ENCODE data around the gene NRN1. TPM values are rescaled to one million over a fixed set of nuclear protein-coding genes. Genes with fewer than 3 reads are reported as not detected.

NRN1 gene
- total RNA-seq, 2 experiments from 2014 or later, result 1.00 to 1.3 TPM

DNA sequence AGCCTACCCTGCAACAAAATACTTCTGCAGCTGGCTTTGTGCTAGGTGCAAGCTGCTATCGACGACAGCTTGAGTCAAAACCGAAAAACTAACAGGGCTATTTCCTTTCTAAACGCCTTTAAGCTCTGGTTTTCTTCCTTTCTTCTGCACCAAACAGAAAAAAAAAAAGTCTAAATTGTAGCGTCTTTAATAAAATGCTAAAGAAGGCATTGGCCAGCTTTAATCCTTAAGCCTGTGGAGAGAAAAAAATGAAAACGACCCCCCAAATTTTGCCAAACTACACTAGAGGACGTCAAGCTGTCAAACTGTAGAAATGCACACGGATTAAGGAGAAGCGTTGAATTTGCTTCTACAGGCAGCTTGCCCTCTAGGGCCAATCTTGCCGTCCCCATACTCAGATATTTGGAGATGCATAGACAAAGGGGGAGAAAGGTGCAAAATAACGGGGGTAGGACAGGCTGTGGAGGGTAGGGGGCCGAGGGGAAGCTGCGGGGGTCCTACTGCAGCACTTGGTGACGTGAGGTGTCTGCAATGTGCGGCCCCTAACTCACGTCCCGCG lies 1.4 kb upstream of the NRN1 start:
- peaks cover 11% of the 10 kb centered on the region for H3K36me3 Mint-ChIP-seq
- H3K9me3 Mint-ChIP-seq, result no peaks in the 10 kb centered on the region
- H3K4me3 Mint-ChIP-seq, result peak overlapping the region; percentile 73
- H3K27ac Mint-ChIP-seq, result no peak overlapping the region
- intact Hi-C loops (cut with micrococcal nuclease), result loop anchor here (1.0 to 10.0 kb wide), 7 partner anchors 12 to 1231 kb away; partner anchors contain the start of gene CDYL
- peaks cover 35% of the 10 kb centered on the region for H3K4me1 Mint-ChIP-seq (ENCODE audit: low read depth)
- ChIA-PET CTCF (interaction anchor here (0.7 to 2.6 kb wide), 7 partner anchors 10 to 539 kb away, joined by 3 to 7 read pairs (median 4); no protein-coding TSS in a partner anchor), POLR2A (no interaction called here)
- no peak for DNase-seq
- H3K27me3 Mint-ChIP-seq, result peaks cover 54% of the 10 kb centered on the region

DNA sequence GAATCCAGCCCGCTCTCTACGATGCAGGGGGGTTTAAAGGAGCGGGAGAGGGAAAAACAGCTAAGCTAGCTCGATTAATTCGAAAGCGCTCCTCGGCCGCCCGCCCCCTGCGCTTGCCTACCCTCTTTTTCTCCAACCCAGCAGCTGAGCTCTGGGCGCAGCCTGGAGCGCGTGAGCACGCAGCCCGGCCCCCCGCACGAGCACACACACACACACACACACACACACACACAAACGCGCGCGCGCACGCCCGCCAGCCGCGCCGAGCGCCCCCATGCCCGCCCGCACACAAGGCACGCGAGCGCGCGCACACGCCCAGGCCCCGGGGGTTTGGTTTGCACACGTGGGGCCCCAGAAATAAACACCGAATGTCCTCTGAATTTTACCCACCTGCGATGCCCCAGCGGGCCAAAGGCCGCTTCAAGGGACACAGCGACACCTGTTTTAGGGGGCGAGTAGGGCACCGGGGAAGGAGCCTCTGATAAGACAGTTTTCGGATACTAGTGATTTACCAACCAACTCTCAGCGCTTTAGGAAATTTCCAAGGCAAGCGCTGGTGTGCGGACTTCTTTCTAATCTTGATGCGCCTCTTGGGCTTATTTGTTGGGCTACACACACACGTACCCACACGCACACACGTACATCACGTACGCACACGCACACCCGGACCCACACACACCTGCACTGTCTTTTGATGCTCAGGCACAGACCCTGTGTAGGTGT lies 802 bp upstream of the NRN1 start:
- DNase-seq, result peak; percentile 55
- ChIA-PET POLR2A (interaction anchor here (1.3 kb wide), 1 partner anchor 13 kb away, joined by 5 read pairs; no protein-coding TSS in a partner anchor), CTCF (interaction anchor here (0.6 to 2.6 kb wide), 8 partner anchors 10 to 1167 kb away, joined by 3 to 7 read pairs (median 4); no protein-coding TSS in a partner anchor)
- Mint-ChIP-seq H3K4me1 (ENCODE audit: low read depth) (peaks cover 42% of the 10 kb centered on the region), H3K27ac (no peak overlapping the region), H3K27me3 (peaks cover 59% of the 10 kb centered on the region), H3K4me3 (peak overlapping the region; percentile 73), H3K9me3 (no peaks in the 10 kb centered on the region), H3K36me3 (peaks cover 14% of the 10 kb centered on the region)
- intact Hi-C loops (cut with micrococcal nuclease), result loop anchor here (1.0 to 10.0 kb wide), 7 partner anchors 11 to 1230 kb away; partner anchors contain the start of gene CDYL

DNA sequence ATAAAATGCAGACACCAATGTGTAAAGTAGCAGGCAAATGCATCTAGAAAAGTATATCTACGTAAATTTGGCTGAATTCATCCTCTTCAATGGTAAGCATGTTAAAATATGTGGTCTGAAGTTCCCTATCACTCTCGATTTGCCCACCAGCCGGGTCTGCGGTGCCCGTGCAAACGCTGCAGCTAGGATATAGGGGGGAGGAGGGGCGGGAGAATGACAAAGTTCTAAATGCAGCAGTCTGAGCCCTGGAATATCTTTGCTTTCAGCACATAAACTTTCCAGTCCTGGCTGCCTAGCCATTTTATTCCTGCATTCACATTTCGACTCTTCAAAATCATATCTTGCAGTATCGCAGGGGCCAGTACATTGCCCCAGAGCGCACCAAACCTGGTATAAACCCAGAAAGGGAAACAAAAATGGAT lies 708 bp downstream of the NRN1 start:
- Mint-ChIP-seq H3K27ac (no peak overlapping the region), H3K36me3 (peaks cover 14% of the 10 kb centered on the region), H3K27me3 (peaks cover 70% of the 10 kb centered on the region), H3K4me1 (ENCODE audit: low read depth) (peaks cover 47% of the 10 kb centered on the region), H3K4me3 (no peak overlapping the region), H3K9me3 (no peaks in the 10 kb centered on the region)
- intact Hi-C loops (cut with micrococcal nuclease), result loop anchor here (5.0 to 10.0 kb wide), 6 partner anchors 191 to 1229 kb away; partner anchors contain the start of gene CDYL
- POLR2A ChIA-PET, result no interaction called here
- CTCF ChIA-PET, result no interaction called here
- no peak for DNase-seq

DNA sequence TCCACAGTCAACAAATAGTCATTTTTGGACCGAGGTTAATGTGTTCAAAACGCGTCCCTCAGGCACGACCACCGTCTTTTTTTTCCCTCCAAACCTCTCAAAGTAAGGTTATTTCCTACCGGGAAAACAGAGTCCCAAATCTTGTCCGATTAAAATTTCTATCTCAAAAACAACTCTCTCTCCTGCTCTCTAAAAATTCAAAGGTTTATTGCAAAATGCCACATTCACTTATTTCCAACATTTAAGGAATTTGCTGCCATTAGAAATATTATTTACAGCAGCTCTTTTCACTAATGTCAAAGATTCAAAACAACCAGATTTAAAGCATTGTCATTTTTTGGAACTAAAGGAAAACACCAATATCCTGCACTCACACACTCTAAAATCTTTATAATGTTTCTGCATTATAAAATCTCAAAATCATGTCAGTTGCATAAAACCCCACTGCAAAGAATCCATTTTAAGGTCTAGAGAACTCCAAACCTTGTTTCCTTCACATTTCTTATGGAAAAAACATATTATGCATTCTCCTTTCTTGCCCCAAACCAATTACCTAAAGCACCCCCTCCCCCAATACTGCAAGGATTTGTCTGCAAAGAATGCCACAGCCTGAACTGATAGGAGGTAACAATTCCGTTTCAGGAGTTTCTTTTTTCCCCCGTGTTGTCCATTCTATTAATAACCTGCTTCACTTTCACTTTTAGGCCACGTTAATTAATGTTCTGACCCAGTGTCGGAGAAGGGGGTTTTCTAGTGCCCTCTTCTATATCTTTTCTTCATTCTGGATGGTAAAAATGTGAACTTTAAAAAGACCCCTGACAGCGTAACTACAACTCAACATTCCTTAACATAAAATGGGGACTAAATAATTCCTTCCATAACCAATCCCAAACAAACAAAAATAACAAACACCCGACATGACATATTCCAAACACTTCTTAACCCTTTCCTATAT lies 1.4 kb downstream of the NRN1 start:
- Mint-ChIP-seq H3K4me3 (peak overlapping the region; percentile 70), H3K36me3 (peaks cover 15% of the 10 kb centered on the region), H3K9me3 (peaks cover 2% of the 10 kb centered on the region), H3K27me3 (peaks cover 75% of the 10 kb centered on the region), H3K27ac (peak overlapping the region; percentile 46), H3K4me1 (ENCODE audit: low read depth) (peaks cover 47% of the 10 kb centered on the region)
- no peak for DNase-seq
- intact Hi-C loops (cut with micrococcal nuclease), result loop anchor here (5.0 to 10.0 kb wide), 6 partner anchors 191 to 1228 kb away; partner anchors contain the start of gene CDYL
- POLR2A ChIA-PET, result no interaction called here
- CTCF ChIA-PET, result no interaction called here

DNA sequence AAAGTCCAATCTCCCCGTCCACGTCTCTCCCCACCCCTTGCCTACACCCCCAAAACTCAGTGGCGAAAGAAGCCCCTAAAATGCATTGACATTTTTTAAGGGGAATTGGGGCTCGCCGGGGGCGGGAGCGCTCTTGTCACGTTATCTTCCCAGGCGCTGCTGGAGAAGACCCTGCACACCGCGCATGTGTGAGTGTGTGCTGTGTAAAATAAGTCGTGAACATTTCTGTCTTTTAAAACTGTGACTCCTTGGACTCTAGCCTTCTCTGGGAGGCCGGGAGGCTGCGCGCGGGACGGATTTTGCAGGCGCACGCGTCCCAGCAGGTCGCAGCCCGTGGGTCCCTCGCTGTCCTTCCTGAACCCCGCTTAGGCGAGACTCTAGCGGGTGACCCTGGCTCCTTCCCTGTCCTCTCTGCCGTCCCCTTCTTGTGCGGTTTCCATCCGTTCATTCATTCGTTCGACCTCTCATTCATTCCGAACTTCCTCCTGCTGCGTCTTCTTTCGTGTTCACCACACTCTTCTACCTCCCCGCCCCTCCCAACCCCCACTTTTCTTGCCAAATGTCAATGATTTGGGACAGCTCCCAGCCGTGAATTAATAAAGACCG lies 2.2 kb downstream of the NRN1 start:
- Mint-ChIP-seq H3K4me3 (peak overlapping the region; percentile 70), H3K27me3 (peaks cover 82% of the 10 kb centered on the region), H3K4me1 (ENCODE audit: low read depth) (peaks cover 54% of the 10 kb centered on the region), H3K36me3 (peaks cover 19% of the 10 kb centered on the region), H3K27ac (peak overlapping the region; percentile 55), H3K9me3 (peaks cover 5% of the 10 kb centered on the region)
- intact Hi-C loops (cut with micrococcal nuclease), result loop anchor here (1.0 to 10.0 kb wide), 3 partner anchors 8 to 510 kb away; no protein-coding TSS in a partner anchor
- CTCF ChIA-PET, result interaction anchor here (1.6 kb wide), 1 partner anchor 543 kb away, joined by 4 read pairs; no protein-coding TSS in a partner anchor
- POLR2A ChIA-PET, result no interaction called here
- DNase-seq, result no peak

DNA sequence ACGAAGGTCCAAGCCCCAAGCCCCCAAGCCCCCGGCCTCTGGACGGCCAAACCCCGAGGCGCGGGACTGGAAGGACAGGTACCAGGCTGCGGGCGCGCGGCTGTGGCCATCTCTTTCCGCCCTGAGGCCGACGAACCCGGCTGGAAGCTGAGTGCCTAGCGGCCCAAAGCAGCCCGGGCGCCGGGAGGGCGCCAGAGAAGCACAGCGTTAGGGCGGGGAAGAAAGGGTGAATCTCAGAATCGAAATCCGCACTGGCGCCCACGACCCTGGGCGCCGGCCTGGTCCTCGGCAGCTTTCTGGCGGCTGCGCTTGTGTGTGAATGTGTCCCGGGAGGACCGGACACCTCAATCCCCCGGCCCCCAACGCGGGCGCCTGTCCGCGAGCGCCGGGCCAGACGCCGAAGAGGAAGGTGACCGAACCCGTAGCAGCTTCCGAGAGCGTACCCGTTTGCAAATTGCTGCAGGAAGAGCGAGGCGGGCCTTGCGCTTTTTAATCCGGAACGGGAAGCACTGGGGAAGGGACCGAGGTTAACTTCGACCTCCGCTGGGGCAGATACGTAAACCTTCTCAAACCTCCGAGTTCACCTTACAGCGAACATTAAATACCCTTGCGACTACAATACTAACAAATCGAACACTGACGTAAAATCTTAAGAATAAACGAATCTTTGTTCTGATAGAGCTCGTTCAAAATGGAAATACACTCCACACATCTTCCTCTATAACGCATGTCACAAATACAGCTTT lies 2.9 kb downstream of the NRN1 start:
- H3K36me3 Mint-ChIP-seq, result peaks cover 20% of the 10 kb centered on the region
- DNase-seq, result peak; percentile 45
- peaks cover 5% of the 10 kb centered on the region for H3K9me3 Mint-ChIP-seq
- H3K27ac Mint-ChIP-seq, result peak overlapping the region; percentile 55
- CTCF ChIA-PET, result interaction anchor here (0.8 to 1.6 kb wide), 2 partner anchors 108 to 543 kb away, joined by 3 to 4 read pairs; no protein-coding TSS in a partner anchor
- peak overlapping the region; percentile 70 for H3K4me3 Mint-ChIP-seq
- intact Hi-C loops (cut with micrococcal nuclease), result loop anchor here (1.0 to 10.0 kb wide), 3 partner anchors 7 to 511 kb away; no protein-coding TSS in a partner anchor
- POLR2A ChIA-PET, result no interaction called here
- H3K4me1 Mint-ChIP-seq (ENCODE audit: low read depth), result peaks cover 56% of the 10 kb centered on the region
- peaks cover 83% of the 10 kb centered on the region for H3K27me3 Mint-ChIP-seq

DNA sequence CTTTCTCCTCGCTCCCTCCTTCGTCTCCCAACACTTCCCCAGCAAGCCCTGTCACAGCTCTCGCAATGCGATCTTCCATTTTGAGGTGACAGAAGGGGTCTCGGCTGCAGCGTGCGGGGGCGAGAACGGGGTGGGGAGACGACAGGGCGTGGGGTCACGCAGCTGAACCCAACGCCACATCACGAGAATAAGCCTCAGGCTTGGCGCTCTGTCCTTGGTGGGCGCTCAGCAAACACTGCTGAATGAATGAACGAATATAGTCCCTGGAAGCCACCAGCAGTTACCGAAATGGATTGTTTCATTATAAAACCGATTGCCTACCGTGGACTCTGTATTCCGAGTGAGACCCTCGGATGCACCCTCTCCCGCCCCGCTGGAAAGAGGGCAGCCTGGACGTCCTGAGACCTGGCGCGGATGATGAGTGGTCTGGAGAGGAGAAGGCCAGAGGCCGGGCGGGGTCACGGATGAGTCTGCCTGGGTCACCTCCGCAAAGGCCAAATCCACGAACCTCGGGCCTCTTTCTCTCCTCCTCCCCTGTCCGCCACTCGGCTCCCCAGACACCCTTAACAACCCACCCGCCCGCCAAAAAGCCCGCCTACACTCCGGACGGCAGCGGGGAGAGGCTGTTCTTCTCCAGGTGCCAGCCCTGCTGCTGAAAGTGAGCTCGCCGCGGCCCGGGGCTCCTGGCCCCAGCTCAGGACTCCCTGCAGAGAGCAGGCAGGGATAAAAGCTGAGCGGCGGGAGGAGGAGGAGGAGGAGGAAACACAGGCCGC lies 3.7 kb downstream of the NRN1 start:
- H3K27ac Mint-ChIP-seq, result peak overlapping the region; percentile 42
- DNase-seq, result peak; percentile 34
- ChIA-PET CTCF (interaction anchor here (0.8 to 1.6 kb wide), 2 partner anchors 109 to 544 kb away, joined by 3 to 4 read pairs; no protein-coding TSS in a partner anchor), POLR2A (no interaction called here)
- peaks cover 58% of the 10 kb centered on the region for H3K4me1 Mint-ChIP-seq (ENCODE audit: low read depth)
- H3K4me3 Mint-ChIP-seq, result peak overlapping the region; percentile 70
- H3K27me3 Mint-ChIP-seq, result peaks cover 87% of the 10 kb centered on the region
- intact Hi-C loops (cut with micrococcal nuclease), result loop anchor here (10.0 kb wide), 2 partner anchors 188 to 512 kb away; no protein-coding TSS in a partner anchor
- peaks cover 21% of the 10 kb centered on the region for H3K36me3 Mint-ChIP-seq
- peaks cover 5% of the 10 kb centered on the region for H3K9me3 Mint-ChIP-seq

DNA sequence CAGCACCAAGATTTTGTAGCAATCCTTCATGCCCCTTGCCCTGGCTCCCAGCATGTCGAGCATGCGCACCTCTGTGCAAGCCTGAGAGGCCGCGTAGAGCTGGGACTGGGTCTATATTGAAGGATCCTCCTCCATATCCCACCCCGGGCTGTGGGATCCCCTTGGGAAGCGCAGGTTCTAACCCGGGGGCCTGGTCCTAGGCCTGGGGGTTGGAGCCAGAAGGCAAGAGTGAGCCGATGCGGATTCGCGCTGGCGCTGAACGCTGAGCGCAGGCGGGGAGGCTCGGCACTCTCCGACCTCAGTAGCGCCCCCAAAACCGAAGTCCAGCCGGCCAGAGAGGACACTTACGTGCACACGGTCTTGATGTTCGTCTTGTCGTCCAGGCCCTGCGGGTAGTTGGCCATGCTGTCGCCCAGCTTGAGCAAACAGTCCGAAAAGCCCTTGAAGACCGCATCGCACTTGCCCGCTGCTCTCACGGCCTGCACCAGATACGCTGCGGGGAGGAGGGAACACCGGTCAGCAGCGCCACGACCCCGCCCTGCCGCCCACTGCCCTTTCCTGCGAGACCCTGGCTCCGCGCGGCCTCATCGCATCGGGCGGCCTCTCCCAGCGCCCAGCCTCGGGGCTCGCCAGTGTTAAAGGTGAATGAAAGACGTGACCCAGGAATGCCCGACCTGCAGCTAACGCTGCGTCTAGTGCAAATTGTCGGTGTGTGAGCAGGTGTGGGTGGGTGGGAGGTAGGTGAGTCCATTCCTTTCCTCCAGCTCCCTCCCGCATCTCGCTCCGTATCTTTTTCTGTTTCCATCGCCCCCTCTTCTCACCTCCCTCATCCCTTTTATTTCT lies 4.5 kb downstream of the NRN1 start:
- Mint-ChIP-seq H3K36me3 (peaks cover 21% of the 10 kb centered on the region), H3K4me3 (peak overlapping the region; percentile 70), H3K27me3 (peaks cover 88% of the 10 kb centered on the region), H3K4me1 (ENCODE audit: low read depth) (peaks cover 58% of the 10 kb centered on the region), H3K27ac (peak overlapping the region; percentile 42), H3K9me3 (peaks cover 5% of the 10 kb centered on the region)
- no peak for DNase-seq
- CTCF ChIA-PET, result no interaction called here
- intact Hi-C loops (cut with micrococcal nuclease), result loop anchor here (10.0 kb wide), 2 partner anchors 187 to 513 kb away; no protein-coding TSS in a partner anchor
- POLR2A ChIA-PET, result no interaction called here

DNA sequence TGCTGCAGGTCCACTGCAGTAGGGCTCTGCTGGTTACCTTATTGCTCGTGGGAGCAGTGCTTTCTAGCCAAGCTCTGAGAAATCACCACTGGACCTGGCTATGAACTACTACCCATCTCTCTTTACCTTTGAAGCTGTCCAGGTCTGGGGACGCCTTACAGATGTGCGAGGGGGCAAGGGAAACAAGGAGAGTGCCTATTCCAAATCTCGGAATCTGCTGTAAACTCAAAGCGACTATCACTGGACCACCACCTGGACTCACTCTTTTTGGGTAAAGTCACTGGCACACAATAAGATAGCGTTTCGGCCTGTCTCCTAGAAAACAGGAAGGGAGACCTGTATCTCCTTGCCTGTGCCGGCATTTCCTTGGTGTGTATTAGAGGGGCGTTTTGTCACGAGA lies 5.3 kb downstream of the NRN1 start:
- Mint-ChIP-seq H3K4me3 (peak overlapping the region; percentile 6), H3K27ac (peak overlapping the region; percentile 32), H3K4me1 (ENCODE audit: low read depth) (peaks cover 55% of the 10 kb centered on the region), H3K36me3 (peaks cover 21% of the 10 kb centered on the region), H3K27me3 (peaks cover 86% of the 10 kb centered on the region), H3K9me3 (peaks cover 5% of the 10 kb centered on the region)
- ChIA-PET POLR2A (no interaction called here), CTCF (interaction anchor here (1.3 kb wide), 1 partner anchor 530 kb away, joined by 3 read pairs; no protein-coding TSS in a partner anchor)
- intact Hi-C loops (cut with micrococcal nuclease), result loop anchor here (10.0 kb wide), 2 partner anchors 187 to 513 kb away; no protein-coding TSS in a partner anchor
- no peak for DNase-seq
